Stimulated activated memory B cell treated with anti-CD40 and anti-IgM and Interleukin-4, amounts not matched to agents 10 μg/mL and 1 μg/mL and 100 μg/mL, for 72 hours (primary cell): ENCODE measurements around the gene TMEM145.

Source experiments
- ATAC-seq: fragments of 150-1000 bp; cut with Tn5 transposase; 2 replicates; pipeline ENCODE4 v1.10.0; 2021
- H3K27ac Mint-ChIP-seq: one replicate; pipeline ENCODE4 v1.8.0; 2022; ENCODE audit warnings: mild to moderate bottlenecking, mixed read lengths
- H3K27me3 Mint-ChIP-seq: one replicate; pipeline ENCODE4 v1.8.0; 2022; ENCODE audit warnings: mixed read lengths
- H3K36me3 Mint-ChIP-seq: one replicate; pipeline ENCODE4 v1.8.0; 2022; ENCODE audit warnings: mixed read lengths
- H3K4me1 Mint-ChIP-seq: one replicate; pipeline ENCODE4 v1.8.0; 2022; ENCODE audit warnings: mixed read lengths
- H3K4me3 Mint-ChIP-seq: one replicate; pipeline ENCODE4 v1.8.0; 2022; ENCODE audit warnings: mild to moderate bottlenecking, moderate library complexity, mixed read lengths
- H3K9me3 Mint-ChIP-seq: one replicate; pipeline ENCODE4 v1.8.0; 2022; ENCODE audit warnings: mixed read lengths

Gene TMEM145

GRCh38 chr19:42274065-42274682 lies 38.9 kb upstream of the TMEM145 start:
- no peaks in the 10 kb centered on the region for H3K27me3 Mint-ChIP-seq
- no peak overlapping the region for H3K4me3 Mint-ChIP-seq
- no peak for ATAC-seq
- H3K27ac Mint-ChIP-seq = peak overlapping the region; percentile 46
- H3K9me3 Mint-ChIP-seq = no peaks in the 10 kb centered on the region
- H3K36me3 Mint-ChIP-seq = peaks cover 37% of the 10 kb centered on the region
- peaks cover 58% of the 10 kb centered on the region for H3K4me1 Mint-ChIP-seq

- H3K9me3 Mint-ChIP-seq = no peaks in the 10 kb centered on the region
- peak overlapping the region; percentile 46 for H3K27ac Mint-ChIP-seq
- peaks cover 56% of the 10 kb centered on the region for H3K4me1 Mint-ChIP-seq
- no peaks in the 10 kb centered on the region for H3K27me3 Mint-ChIP-seq
- ATAC-seq = no peak
- H3K4me3 Mint-ChIP-seq = no peak overlapping the region
- H3K36me3 Mint-ChIP-seq = peaks cover 37% of the 10 kb centered on the region
Measured at GRCh38 chr19:42275103-42275502, 38.0 kb upstream of the TMEM145 start.

DNA sequence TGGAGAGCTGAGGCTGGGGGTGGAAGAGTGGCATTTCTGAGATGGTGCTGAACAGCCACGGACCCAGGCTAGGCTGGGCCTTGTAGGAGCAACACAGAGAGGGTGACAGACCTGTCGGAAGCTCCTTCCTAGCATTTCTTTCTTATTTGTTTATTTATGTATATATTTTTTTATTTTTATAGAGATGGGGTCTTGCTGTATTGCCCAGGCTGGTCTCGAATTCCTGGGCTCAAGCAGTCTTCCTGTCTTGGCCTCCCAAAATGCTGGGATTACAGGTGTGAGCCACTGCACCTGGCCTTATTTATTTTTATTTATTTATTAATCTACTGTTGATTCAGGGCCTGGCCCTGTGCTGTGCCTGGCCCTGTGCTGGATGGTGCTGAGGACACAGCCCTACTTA lies 37.6 kb upstream of the TMEM145 start:
- Mint-ChIP-seq H3K4me1 (peaks cover 52% of the 10 kb centered on the region), H3K27ac (peak overlapping the region; percentile 46)

DNA sequence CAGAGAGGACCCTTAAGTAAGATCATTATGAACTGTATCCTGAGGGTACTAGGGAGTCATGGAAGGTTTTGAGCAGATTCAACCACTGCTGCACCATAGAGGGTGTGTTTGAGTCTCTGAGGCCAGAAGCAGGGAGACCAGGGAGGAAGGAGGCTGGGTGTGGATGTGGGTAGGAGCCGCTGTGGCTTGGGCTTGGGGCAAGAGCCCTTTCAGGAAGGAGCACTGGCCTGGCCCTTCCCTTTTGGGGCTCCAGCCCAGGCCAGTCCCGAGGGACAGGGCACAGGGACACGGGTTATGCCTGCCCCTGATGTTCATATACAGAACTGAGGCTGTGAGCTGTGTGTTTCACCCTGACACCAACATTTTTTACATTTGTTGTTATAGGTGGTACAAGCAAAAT lies 36.8 kb upstream of the TMEM145 start:
- H3K4me3 Mint-ChIP-seq = no peak overlapping the region
- no peaks in the 10 kb centered on the region for H3K9me3 Mint-ChIP-seq
- no peak for ATAC-seq
- H3K4me1 Mint-ChIP-seq = peaks cover 44% of the 10 kb centered on the region
- H3K27me3 Mint-ChIP-seq = no peaks in the 10 kb centered on the region
- H3K27ac Mint-ChIP-seq = peak overlapping the region; percentile 2
- H3K36me3 Mint-ChIP-seq = peaks cover 37% of the 10 kb centered on the region

More for the DNA sequence above, 37.6 kb upstream of the TMEM145 start:
- Mint-ChIP-seq H3K36me3 (peaks cover 37% of the 10 kb centered on the region), H3K4me3 (no peak overlapping the region), H3K27me3 (no peaks in the 10 kb centered on the region), H3K9me3 (no peaks in the 10 kb centered on the region)
- ATAC-seq = no peak

GRCh38 chr19:42276821-42277220 lies 36.3 kb upstream of the TMEM145 start:
- H3K4me3 Mint-ChIP-seq = no peak overlapping the region
- peaks cover 39% of the 10 kb centered on the region for H3K4me1 Mint-ChIP-seq
- no peaks in the 10 kb centered on the region for H3K27me3 Mint-ChIP-seq
- H3K27ac Mint-ChIP-seq = no peak overlapping the region
- no peaks in the 10 kb centered on the region for H3K9me3 Mint-ChIP-seq
- ATAC-seq = no peak
- peaks cover 32% of the 10 kb centered on the region for H3K36me3 Mint-ChIP-seq

DNA sequence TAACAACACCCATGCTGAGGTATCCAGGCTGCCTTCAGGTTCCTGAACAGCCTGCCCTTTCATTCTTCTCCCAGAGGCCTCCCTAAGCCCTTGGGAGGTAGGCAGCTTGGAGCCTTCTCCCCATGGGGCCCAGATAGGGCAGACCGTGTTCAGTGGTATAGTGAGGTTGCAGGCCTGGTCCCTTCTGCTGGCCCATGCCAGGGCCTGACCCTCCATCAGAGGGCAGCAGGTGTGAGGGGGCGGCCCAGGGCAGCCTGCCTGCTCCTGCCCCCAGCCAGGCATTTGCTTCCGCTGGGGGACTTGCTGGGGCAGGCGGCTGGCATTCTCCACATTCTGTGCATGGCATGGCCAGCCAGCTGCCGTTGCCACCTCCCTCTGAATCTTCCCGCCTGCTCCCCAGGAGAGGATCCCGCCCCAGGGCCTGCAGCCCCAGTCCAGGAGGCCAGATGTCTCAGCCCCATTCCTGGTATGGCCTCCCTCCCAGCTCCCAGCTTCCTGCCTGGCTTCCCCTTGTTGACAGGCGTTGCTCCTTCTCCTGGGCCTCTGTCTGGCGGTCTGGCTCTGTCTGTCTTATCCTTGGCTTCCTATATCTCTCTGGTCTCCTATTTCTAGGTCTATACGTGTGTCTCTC lies 35.2 kb upstream of the TMEM145 start:
- Mint-ChIP-seq H3K4me1 (peaks cover 39% of the 10 kb centered on the region), H3K9me3 (no peaks in the 10 kb centered on the region), H3K27me3 (no peaks in the 10 kb centered on the region), H3K27ac (no peak overlapping the region), H3K4me3 (no peak overlapping the region), H3K36me3 (peaks cover 31% of the 10 kb centered on the region)
- no peak for ATAC-seq

DNA sequence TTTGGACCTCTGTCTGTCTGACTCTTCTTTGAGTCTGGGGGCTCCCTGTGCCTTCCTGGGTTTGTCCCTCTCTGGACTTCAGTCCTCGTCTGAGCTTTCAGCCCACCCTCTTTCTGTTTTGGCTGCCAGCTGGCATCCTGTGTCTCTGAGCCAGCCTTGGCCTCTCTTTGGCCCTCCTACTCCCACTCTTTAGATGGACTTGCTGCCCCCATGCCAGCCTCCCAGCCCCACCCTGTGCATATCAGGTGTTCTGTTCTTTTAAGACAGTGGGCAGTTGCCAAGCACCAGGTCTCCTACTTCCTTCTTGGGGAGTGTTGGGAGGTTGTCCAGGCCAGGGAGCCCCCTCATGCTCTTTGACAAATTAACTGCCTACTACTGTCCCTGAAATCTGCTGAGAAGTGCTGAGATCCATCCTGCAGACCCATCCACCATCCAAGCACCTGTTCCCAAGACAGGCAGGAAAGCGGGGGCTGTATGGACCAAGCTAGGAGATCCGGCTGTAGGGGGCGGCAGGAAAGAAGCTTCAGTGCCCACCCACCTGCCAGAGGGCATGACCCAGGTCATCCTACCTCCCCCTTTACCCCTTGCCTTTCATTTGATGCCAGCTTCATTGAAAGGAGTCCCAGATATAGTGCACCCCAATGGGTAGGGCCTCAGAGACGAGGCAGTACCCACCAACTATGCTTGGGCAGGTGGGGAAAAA lies 34.5 kb upstream of the TMEM145 start:
- Mint-ChIP-seq H3K27me3 (no peaks in the 10 kb centered on the region), H3K27ac (no peak overlapping the region), H3K4me1 (peaks cover 39% of the 10 kb centered on the region), H3K9me3 (no peaks in the 10 kb centered on the region), H3K4me3 (peak overlapping the region; percentile 86), H3K36me3 (peaks cover 26% of the 10 kb centered on the region)
- no peak for ATAC-seq

DNA sequence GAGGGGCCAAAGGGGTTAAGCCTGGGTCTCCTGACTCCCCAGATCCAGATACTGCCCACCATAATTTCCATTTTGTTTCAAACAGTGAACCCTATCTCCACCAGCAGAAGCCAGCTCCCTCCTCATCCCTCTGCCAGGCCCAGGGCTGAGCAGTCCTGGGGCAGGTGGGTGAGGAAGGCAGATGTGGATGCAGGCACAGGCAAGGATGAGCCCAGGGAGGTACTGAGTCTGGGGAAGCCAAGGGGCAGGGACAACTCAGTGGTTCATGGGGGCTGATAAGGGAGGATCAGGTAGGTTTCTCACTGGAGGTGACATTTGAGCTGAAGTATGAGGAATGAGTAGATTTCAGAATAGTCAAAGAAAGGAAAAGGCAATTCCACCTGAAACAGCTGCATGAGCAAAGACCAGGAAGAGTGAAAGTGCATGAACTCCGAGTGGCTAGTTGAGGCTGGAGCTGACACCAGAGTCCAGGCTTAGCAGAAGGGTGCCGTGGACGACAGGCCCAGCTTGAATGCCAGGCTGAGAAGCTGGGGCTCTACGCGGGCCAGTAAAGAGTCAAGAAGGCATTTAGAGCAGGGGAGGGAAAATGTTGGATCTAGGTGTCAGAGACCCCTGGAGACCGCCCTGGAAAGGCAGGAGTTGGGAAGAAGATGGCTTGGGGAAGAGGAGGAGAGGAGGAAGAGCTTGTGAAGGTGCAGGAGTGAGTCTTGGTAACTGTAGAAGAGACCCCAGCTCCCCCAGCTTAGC lies 33.8 kb upstream of the TMEM145 start:
- H3K27ac Mint-ChIP-seq = no peak overlapping the region
- no peak for ATAC-seq
- peaks cover 39% of the 10 kb centered on the region for H3K4me1 Mint-ChIP-seq
- peaks cover 19% of the 10 kb centered on the region for H3K36me3 Mint-ChIP-seq
- no peaks in the 10 kb centered on the region for H3K9me3 Mint-ChIP-seq
- no peaks in the 10 kb centered on the region for H3K27me3 Mint-ChIP-seq
- peak overlapping the region; percentile 86 for H3K4me3 Mint-ChIP-seq

DNA sequence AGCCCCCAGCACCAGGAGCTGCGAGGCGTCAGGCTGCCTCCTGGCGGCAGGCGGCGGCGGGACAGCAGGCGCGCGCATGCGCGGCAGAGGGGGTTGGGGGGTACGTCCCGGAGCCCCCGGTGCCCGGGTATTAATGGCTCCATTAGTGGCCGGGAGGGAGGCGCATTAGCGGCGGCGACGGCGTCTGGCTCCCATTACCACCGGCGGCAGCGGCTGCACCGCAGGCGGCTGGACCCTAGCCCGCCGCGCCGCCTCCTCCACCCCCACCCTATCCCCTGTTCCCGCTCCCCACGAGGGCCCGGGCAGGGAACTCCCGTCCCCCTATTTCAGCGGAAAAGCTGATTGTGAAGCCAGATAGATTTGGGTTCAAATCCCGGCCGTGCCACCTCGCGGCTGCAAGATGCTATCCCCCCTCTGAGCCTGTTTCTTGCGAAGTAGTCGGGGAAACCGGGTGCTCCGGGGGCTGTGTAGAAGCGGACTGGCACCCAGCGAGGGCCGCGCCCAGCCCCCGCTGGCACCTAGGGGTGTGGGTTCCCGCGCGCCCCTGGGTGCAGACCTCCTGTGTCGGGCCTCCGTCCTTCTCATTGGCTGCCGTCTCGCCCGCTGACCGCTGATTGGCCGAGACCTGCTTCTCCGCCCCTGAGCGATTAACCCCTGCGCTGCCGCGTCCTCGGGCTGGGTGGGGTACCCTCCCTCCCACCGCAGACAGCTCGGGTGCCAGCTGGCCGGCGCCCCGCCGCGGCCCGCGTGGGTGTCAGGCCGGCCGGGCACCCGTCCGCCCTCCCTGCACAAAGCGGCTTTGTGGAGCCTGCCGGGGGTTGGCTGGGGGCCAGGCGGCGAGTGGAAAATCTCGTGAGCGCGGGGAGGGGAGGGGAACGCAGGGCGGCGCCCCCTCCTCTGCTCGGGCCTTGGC lies 33.0 kb upstream of the TMEM145 start:
- H3K4me1 Mint-ChIP-seq = peaks cover 39% of the 10 kb centered on the region
- no peaks in the 10 kb centered on the region for H3K9me3 Mint-ChIP-seq
- peak; percentile 67 for ATAC-seq
- peak overlapping the region; percentile 86 for H3K4me3 Mint-ChIP-seq
- no peaks in the 10 kb centered on the region for H3K27me3 Mint-ChIP-seq
- H3K27ac Mint-ChIP-seq = no peak overlapping the region
- peaks cover 10% of the 10 kb centered on the region for H3K36me3 Mint-ChIP-seq

DNA sequence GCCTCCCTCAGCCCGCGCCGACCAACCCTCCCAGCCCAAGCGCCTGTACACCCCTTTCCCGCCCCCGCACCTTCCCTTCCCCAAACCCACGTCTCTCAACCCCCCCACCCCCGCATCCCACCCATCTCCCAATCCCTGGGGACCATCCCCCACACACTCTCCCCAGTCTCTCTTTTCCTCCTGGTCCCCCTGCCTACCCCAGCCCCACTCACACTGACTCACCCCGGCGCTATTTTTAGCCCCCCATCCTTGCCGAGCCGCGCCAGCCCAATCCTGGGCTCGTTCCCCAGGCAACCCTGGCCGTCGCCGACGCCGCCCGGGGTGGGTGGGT lies 32.3 kb upstream of the TMEM145 start:
- Mint-ChIP-seq H3K4me1 (peaks cover 41% of the 10 kb centered on the region), H3K36me3 (peaks cover 7% of the 10 kb centered on the region), H3K27me3 (no peaks in the 10 kb centered on the region), H3K9me3 (no peaks in the 10 kb centered on the region), H3K27ac (no peak overlapping the region), H3K4me3 (peak overlapping the region; percentile 69)
- ATAC-seq = no peak

DNA sequence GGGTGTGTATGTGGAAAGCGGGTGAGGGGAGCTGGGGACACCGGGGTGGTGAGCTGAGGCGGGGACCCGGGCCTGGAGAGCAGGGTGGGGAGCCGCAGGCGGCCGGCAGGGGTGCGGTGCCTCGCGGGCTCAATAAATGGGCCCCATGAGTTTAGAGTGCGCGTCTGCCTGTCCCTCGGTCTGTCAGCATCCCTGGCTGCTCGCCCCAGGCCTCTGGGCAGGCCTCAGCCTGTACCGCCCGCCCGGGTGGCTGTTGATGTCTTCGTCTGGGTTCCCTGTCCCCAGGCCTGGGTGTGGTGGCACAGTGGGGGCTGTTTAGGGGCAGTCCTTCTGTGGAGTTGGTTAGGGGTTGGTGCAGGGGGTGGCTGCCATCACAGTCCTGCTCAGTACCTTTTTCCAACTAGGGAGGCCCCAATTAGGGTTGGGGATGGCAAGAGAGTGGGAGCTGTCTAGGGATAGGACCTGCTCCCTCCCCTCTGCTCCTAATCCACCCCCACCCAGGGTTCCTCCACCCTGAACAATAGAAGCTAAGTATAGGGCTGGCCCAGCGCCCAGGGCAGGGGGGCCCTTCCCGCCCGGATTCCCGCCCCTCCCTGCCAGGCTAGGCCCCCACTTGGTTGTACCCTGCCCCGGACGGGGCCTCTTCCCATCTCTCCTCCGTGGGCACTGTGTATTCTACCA lies 31.8 kb upstream of the TMEM145 start:
- no peaks in the 10 kb centered on the region for H3K9me3 Mint-ChIP-seq
- H3K27me3 Mint-ChIP-seq = no peaks in the 10 kb centered on the region
- H3K27ac Mint-ChIP-seq = no peak overlapping the region
- peak overlapping the region; percentile 69 for H3K4me3 Mint-ChIP-seq
- no peak for ATAC-seq
- peaks cover 6% of the 10 kb centered on the region for H3K36me3 Mint-ChIP-seq
- peaks cover 41% of the 10 kb centered on the region for H3K4me1 Mint-ChIP-seq

- ATAC-seq = no peak
- Mint-ChIP-seq H3K9me3 (no peaks in the 10 kb centered on the region), H3K27ac (no peak overlapping the region), H3K27me3 (no peaks in the 10 kb centered on the region), H3K4me1 (peaks cover 42% of the 10 kb centered on the region), H3K4me3 (peak overlapping the region; percentile 61), H3K36me3 (peaks cover 5% of the 10 kb centered on the region)
Measured at GRCh38 chr19:42281827-42282762, 31.0 kb upstream of the TMEM145 start.

GRCh38 chr19:42282819-42283187 lies 30.3 kb upstream of the TMEM145 start:
- no peak overlapping the region for H3K27ac Mint-ChIP-seq

More at GRCh38 chr19:42282819-42283187, 30.3 kb upstream of the TMEM145 start:
- Mint-ChIP-seq H3K4me1 (peaks cover 42% of the 10 kb centered on the region), H3K4me3 (no peak overlapping the region), H3K36me3 (peaks cover 5% of the 10 kb centered on the region), H3K27me3 (no peaks in the 10 kb centered on the region), H3K9me3 (no peaks in the 10 kb centered on the region)
- no peak for ATAC-seq
